ENCODE data around the gene TRABD2A. TPM values are rescaled to one million over a fixed set of nuclear protein-coding genes. Genes with fewer than 3 reads are reported as not detected.

Gene TRABD2A
- total RNA-seq, 4 donors from 2014 or later = 0.14 to 3.0 (median 0.29) TPM; not detected in 1

DNA sequence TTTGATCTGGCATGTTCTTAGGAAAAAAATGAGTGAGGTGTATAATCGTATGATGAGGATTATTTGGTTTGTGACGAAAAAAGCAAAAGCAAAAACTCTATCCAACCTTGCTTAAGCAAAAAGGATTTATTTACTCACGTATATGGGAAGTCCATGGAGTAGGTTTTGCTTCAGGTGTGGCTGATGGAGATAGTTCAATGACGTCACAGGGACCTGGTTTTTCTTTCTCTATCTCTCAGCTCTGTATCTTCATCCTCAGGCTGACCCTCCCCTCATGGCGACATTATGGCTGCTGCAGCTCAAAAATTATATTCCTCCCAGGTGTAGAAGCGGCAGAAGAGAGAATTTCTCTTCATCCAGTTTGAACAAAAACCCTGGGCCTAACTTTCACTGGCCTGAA lies 33.5 kb upstream of the TRABD2A start:
- H3K36me3 ChIP-seq = no peaks in the 10 kb centered on the region
- H3K9me3 ChIP-seq = no peaks in the 10 kb centered on the region
- no peak for TF ChIP-seq POLR2A (IDR thresholded peaks at IDR 0.05)
- TF ChIP-seq, protein P1, sequence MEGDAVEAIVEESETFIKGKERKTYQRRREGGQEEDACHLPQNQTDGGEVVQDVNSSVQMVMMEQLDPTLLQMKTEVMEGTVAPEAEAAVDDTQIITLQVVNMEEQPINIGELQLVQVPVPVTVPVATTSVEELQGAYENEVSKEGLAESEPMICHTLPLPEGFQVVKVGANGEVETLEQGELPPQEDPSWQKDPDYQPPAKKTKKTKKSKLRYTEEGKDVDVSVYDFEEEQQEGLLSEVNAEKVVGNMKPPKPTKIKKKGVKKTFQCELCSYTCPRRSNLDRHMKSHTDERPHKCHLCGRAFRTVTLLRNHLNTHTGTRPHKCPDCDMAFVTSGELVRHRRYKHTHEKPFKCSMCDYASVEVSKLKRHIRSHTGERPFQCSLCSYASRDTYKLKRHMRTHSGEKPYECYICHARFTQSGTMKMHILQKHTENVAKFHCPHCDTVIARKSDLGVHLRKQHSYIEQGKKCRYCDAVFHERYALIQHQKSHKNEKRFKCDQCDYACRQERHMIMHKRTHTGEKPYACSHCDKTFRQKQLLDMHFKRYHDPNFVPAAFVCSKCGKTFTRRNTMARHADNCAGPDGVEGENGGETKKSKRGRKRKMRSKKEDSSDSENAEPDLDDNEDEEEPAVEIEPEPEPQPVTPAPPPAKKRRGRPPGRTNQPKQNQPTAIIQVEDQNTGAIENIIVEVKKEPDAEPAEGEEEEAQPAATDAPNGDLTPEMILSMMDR (IDR thresholded peaks at IDR 0.05) = no peak
- H3K4me3 ChIP-seq = no peak overlapping the region
- intact Hi-C loops (cut with DNase I; ENCODE audit: low total_unique reads) = no loop called here
- H3K27ac ChIP-seq = no peak overlapping the region
- no peak for DNase-seq
- no peaks in the 10 kb centered on the region for H3K4me1 ChIP-seq
- no peaks in the 10 kb centered on the region for H3K27me3 ChIP-seq

DNA sequence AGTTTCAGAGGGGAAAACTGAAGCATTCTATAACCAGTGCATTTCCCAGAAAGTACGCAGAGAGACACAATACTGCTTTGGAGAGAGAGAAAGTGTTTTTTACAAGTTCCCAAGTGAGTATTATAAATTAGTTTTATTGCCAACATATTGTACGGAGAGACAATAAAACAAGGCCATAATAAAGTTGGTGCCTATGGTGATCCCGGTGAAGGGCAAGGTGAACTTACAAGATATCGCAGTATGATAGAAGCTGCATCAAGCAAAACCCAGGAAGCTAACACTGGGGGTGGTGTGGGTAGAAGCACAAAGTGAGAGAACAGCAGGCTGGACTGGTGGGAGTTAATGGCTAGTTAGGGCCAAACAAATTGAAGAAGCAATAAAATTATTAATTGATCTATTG lies 32.1 kb upstream of the TRABD2A start:
- no peak overlapping the region for H3K27ac ChIP-seq
- no peaks in the 10 kb centered on the region for H3K36me3 ChIP-seq
- H3K4me3 ChIP-seq = no peak overlapping the region
- TF ChIP-seq, protein P1 (IDR thresholded peaks at IDR 0.05) = no peak
- H3K9me3 ChIP-seq = no peaks in the 10 kb centered on the region
- intact Hi-C loops (cut with DNase I; ENCODE audit: low total_unique reads) = no loop called here
- DNase-seq = no peak
- H3K4me1 ChIP-seq = no peaks in the 10 kb centered on the region
- no peaks in the 10 kb centered on the region for H3K27me3 ChIP-seq

DNA sequence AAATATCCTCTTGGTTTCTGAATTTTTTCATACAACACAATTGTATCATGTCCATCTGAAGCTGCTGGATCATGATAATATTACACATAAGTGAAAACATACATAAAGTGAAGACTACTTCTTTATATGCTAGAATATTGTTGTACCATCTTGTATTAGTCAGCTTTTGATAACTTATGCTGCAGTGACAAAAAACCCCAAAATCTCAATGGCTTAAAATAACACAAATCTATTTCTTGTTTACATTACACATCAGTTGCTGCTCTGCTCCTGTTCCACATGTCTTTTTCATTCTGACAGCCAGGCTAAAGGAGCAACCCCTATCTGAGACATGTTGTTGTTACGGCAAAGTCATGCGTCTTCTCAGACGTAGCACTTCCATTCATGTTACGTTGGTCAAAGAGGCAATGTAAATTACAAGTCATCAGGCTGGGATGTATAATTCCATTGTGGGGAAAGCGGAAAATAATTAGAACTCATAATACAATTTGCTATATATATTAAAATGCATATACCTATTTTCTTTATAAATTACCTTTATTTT lies 30.3 kb upstream of the TRABD2A start:
- DNase-seq = no peak
- no peaks in the 10 kb centered on the region for H3K36me3 ChIP-seq
- H3K27me3 ChIP-seq = no peaks in the 10 kb centered on the region
- H3K27ac ChIP-seq = no peak overlapping the region
- H3K4me1 ChIP-seq = no peaks in the 10 kb centered on the region
- no peaks in the 10 kb centered on the region for H3K9me3 ChIP-seq
- intact Hi-C loops (cut with DNase I; ENCODE audit: low total_unique reads) = no loop called here
- TF ChIP-seq, protein P1 (IDR thresholded peaks at IDR 0.05) = no peak
- TF ChIP-seq POLR2A (IDR thresholded peaks at IDR 0.05) = no peak
- no peak overlapping the region for H3K4me3 ChIP-seq

DNA sequence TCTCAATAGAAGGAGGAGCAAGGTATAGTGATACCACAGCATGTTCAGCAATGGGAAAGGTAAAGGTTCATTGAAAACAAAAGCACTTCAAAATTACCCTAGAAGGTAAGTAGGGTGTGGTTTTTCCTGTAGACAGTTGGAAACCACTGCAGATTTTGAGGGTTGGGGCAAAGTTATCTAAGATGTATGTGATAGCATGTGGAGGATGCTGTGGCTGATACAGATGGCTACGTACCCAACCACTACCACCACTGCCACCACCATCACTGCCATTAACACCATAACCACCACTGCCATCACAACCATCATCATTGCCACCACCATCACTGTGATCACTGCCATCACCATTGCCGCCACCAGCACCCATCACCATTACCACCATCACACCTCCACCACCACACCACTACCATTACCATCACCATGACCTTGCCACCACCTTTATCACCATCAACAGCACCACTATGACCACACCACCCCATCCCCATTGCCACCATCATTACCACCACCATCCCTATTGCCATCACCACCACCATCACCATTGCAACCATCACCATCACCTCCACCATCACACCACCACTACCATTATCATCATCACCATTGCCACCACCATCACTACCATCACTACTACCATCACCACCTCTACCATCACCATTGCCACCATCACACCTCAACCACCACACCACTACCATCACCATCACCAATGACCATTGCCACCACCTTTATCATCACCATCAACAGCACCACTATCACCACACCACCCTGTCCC lies 28.2 kb upstream of the TRABD2A start:
- Histone ChIP-seq H3K9me3 (no peaks in the 10 kb centered on the region), H3K4me1 (no peaks in the 10 kb centered on the region), H3K4me3 (no peak overlapping the region), H3K27ac (no peak overlapping the region), H3K36me3 (no peaks in the 10 kb centered on the region), H3K27me3 (no peaks in the 10 kb centered on the region)
- intact Hi-C loops (cut with DNase I; ENCODE audit: low total_unique reads) = no loop called here
- DNase-seq = no peak
- TF ChIP-seq, protein P1 (IDR thresholded peaks at IDR 0.05) = no peak
- TF ChIP-seq POLR2A (IDR thresholded peaks at IDR 0.05) = no peak

DNA sequence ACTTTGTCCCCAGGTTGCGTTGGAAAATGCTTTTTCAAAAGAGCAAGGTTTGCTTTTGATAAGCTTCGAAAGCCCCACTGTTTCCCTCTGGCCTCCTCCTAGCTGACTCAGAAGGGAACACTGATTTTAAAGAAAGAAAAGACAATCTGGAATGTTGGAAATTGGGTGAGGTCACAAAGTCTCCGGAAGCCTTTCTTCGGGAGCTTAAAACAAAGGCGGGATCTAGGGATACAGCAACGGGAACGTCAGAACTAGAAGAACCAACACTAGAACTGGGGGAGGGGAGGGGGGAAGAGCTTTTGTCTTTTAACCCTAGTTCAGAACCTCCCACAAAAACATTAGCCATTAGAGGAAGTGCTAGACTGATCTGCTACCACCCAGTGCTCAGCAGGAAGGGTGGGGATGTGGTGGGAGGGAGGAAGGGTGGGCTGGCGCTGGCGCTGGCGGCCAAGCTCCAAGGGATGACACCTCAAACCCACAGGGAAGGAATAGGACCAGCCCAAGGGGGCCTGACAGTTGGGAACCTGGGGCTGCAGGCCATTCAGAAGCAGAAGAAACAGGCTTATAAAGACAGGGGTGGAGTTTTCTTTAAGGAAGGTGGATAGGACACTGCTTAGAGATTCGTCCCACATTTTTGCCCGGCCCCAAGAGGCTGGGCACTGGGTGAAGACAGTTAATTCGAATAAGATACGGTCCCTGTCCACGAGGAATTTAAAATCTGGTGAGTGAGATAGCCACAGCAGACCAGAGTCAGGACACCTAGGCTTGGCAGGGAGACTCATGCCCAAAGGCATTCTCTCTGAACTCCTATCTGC lies 26.2 kb upstream of the TRABD2A start:
- no peaks in the 10 kb centered on the region for H3K27me3 ChIP-seq
- H3K9me3 ChIP-seq = no peaks in the 10 kb centered on the region
- peak in 1 of 2 donors; percentile 31 for TF ChIP-seq POLR2A (IDR thresholded peaks at IDR 0.05)
- TF ChIP-seq, protein P1 (IDR thresholded peaks at IDR 0.05) = no peak
- peak overlapping the region; percentile 89 to 91 for H3K27ac ChIP-seq
- H3K36me3 ChIP-seq = no peaks in the 10 kb centered on the region
- no peaks in the 10 kb centered on the region for H3K4me1 ChIP-seq
- peak; percentile 45 to 70 for DNase-seq
- intact Hi-C loops (cut with DNase I; ENCODE audit: low total_unique reads) = no loop called here
- peak overlapping the region; percentile 63 to 90 for H3K4me3 ChIP-seq

All from uterus (tissue), 4 donors.